ENCODE results near the gene KHDC4.

- no peak for TF ChIP-seq ZNF274 (IDR thresholded peaks at IDR 0.05; ENCODE audit: low read depth, low read length)
- TF ChIP-seq SUZ12 (IDR thresholded peaks at IDR 0.05; ENCODE audit: extremely low read depth, insufficient read depth, insufficient read length) = no peak
- no peak for TF ChIP-seq YY1 (IDR thresholded peaks at IDR 0.05; ENCODE audit: insufficient read depth, insufficient read length)
Observed at GRCh38 chr1:155976062-155976912, 42.1 kb upstream of the KHDC4 start.
